Uterine smooth muscle cell (primary cell): Measurements from ENCODE around the gene KLHL10. TPM values are rescaled to one million over a fixed set of nuclear protein-coding genes. Genes with fewer than 3 reads are reported as not detected.

Experiments used
- total RNA-seq: library from RNA; depleted of rRNA; stranded (reverse); fragments of >200 nt; gene quantifications from 2 replicates; pipeline ENCODE4 v1.2.3, GENCODE V29; 2014

Gene KLHL10
- 0.12 TPM in 1 of 2 replicates, not detected in the other for total RNA-seq

GRCh38 chr17:41837761-41838538 is at the start of gene KLHL10:
Gene KLHL10 (plus strand): TSS chr17:41837825. CDS start chr17:41837933, 108 bp downstream.

DNA sequence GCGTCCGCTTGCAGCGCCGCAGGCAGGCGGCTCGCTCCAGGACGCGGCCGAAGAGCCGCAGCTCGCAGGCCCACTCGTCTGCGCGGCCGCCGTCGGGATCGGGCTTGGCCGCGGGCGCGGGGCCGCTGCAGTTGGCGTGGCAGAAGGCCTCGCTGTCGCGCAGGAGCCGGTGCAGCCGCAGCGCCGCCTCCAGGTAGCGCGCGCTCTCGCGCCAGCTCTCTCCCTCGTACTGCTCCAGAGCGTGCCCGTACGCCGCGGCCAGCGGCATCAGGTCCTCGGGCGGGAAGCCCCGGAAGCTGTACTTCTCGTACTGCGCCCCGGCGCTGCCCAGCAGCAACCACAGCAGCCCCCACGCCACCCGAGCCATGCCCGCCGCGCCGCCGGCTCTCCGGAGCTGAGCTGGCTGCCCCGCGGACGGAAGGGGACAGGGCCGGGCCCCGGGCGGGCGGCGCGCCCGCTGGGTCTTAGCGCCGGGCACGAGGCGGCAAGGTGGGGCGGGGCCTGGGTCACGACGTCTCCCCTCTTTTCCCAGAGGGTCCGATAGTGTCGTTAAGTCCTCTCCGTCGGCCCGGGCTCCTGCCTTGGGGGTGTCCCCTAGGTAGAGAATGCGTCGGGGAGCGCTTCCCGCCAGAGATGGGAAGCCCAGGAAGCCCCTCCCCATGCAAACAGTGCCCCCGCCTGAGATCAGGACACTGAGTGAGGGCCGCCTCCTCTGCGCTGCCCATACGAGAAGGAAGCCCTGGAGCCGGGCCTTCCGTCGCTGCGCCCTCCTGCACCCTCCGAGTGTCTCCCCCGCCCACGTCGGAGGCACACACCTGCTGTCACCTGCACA is 25.9 kb upstream of the KLHL10 start, which contains the start of gene P3H4:
Gene P3H4, minus strand, starts transcription at position 401 of the 832 bp plus-strand sequence. Its CDS starts 34 bp downstream, at position 367.

GRCh38 chr17:41812381-41813151 is 25.1 kb upstream of the KLHL10 start, which contains the start of gene FKBP10:
Gene FKBP10 (plus strand): TSS chr17:41813004. CDS start chr17:41813035, 31 bp downstream.

DNA sequence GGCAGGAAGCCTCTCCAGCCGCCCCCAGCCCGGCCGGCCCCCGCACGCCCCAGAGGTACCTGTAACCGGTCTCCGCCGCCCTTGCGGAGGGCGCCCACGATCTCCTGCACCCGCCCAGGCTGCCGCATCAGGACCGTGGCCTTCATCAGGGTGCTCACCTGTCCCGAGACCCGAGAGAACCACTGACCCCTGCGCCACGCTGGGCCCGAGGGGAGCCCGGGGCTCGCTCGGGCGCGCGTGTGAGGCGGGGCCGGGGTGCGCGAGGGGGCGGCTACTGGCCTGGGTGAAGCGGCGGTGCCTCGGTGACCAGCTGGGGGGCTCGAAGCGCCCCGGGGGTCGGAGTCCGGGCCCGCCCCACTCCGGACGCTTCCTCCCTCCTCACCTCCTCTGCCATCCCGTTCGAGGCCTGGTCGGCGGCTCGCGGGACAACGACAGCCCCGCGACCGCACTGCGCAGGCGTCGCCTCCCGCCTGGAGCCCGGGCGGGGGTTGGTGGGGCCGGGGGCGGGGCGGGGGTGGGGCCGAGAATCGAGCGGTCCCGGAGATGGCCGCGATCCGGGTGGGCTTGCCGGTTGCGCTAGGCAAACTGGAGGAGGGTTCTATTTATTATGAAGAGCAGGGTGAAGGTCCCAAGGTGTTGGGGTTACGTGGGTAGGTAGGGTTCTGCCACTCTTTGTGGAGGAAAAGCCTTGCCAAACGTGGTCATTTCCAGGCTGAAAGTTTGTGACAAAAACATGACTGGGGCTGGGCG is 1.6 kb upstream of the KLHL10 start, which contains the start of gene NT5C3B:
Gene NT5C3B, minus strand, starts transcription at position 433 of the 750 bp plus-strand sequence. Its CDS starts 39 bp downstream, at position 394.

DNA sequence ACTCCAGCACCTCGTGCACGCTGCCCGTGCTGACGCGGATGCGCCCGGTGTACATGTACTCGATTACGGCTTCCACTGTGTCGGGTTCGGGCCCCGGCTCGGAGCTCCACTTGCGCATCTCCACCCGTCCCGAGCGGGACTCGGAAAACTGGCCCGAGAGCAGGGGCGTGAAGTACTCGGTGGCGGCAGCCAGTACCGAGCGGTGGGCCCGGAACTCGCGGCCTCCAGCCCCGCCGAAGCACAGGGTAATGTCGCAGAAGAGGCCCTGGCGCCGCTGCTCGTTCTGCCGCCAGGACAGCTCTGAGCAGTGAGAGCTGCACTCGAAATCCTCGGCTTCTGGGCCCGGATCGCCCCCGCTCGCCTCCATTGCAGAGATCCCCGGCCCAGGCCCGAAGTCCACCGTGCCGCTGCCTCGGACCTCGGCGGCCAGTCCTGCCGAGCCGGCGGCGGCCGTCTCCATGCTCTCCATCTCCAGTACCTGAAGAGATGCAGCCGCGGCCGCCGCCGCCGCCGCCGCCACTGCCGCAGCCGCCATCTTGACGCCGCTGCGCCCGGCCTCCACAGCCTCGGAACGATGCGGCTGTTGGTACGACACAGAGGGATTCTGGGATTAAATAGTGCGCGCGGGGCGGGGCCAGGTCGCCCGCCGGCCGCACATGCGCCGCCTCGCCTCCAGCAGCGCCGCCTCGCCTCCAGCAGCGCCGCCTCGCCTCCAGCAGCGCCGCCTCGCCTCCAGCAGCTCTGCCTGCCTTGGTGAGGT is 27.4 kb downstream of the KLHL10 start, which contains the start of gene KLHL11:
Gene KLHL11, minus strand, starts transcription at position 588 of the 760 bp plus-strand sequence. Its CDS starts 53 bp downstream, at position 535.

Other genes with a start within 250 kb of the KLHL10 start
- 0.12 and 0.22 TPM in 2 replicates for gene KRT16, start 225.1 kb upstream of the KLHL10 start, total RNA-seq
- gene KRT17, start 213.2 kb upstream of the KLHL10 start, total RNA-seq, result 1.00 and 1.5 TPM in 2 replicates
- 134 and 145 TPM in 2 replicates for gene EIF1, start 148.9 kb upstream of the KLHL10 start, total RNA-seq
- not detected in 2 replicates for gene GAST, start 125.5 kb upstream of the KLHL10 start, total RNA-seq
- under 0.01 TPM in 1 of 2 replicates, not detected in the other for gene HAP1, start 103.2 kb upstream of the KLHL10 start, total RNA-seq
- 4.5 and 7.6 TPM in 2 replicates for gene JUP, start 51.1 kb upstream of the KLHL10 start, total RNA-seq
- gene P3H4, start 25.9 kb upstream of the KLHL10 start, total RNA-seq, result 43.2 and 79.7 TPM in 2 replicates
- gene FKBP10, start 24.8 kb upstream of the KLHL10 start, total RNA-seq, result 239 and 477 TPM in 2 replicates
- 55.6 and 76.4 TPM in 2 replicates for gene NT5C3B, start 1.6 kb upstream of the KLHL10 start, total RNA-seq
- 34.4 and 35.9 TPM in 2 replicates for gene KLHL11, start 27.6 kb downstream of the KLHL10 start, total RNA-seq
- gene ACLY, start 81.1 kb downstream of the KLHL10 start, total RNA-seq, result 334 and 491 TPM in 2 replicates
- 0.50 and 1.3 TPM in 2 replicates for gene ODAD4, start 92.8 kb downstream of the KLHL10 start, total RNA-seq
- gene CNP, start 129.0 kb downstream of the KLHL10 start, total RNA-seq, result 40.6 and 42.2 TPM in 2 replicates
- gene DNAJC7, start 179.6 kb downstream of the KLHL10 start, total RNA-seq, result 64.4 and 91.4 TPM in 2 replicates
- 17.3 and 19.7 TPM in 2 replicates for gene NKIRAS2, start 182.3 kb downstream of the KLHL10 start, total RNA-seq
- 0.22 and 0.37 TPM in 2 replicates for gene C17orf113, start 212.8 kb downstream of the KLHL10 start, total RNA-seq